GM19324 (cell line): Measurements from ENCODE around the gene PHOSPHO1.

Experiments used
- ATAC-seq: cut with Tn5 transposase; IDR thresholded peaks from one replicate; pipeline ENCODE4 v1.9.1; 2021; ENCODE audit warnings: mild to moderate bottlenecking, moderate library complexity; ENCODE audit not compliant: unreplicated experiment, low FRiP score

PHOSPHO1 gene

GRCh38 chr17:49244839-49245238, 14.3 kb upstream of the PHOSPHO1 start:
- no peak for ATAC-seq

GRCh38 chr17:49242813-49243212, 12.2 kb upstream of the PHOSPHO1 start:
- ATAC-seq: no peak

GRCh38 chr17:49241692-49242397, 11.3 kb upstream of the PHOSPHO1 start:
- no peak for ATAC-seq

GRCh38 chr17:49241040-49241439, 10.5 kb upstream of the PHOSPHO1 start:
- no peak for ATAC-seq

GRCh38 chr17:49240619-49241018, 10.0 kb upstream of the PHOSPHO1 start:
- no peak for ATAC-seq

- no peak for ATAC-seq
These were observed 9.4 kb upstream of the PHOSPHO1 start for GRCh38 chr17:49239963-49240362.

GRCh38 chr17:49235896-49236295, 5.3 kb upstream of the PHOSPHO1 start:
- no peak for ATAC-seq

- ATAC-seq: no peak
These were observed 4.0 kb upstream of the PHOSPHO1 start for GRCh38 chr17:49234509-49235080.

- ATAC-seq: no peak
These were observed 942 bp upstream of the PHOSPHO1 start for GRCh38 chr17:49231563-49231894.

- no peak for ATAC-seq
These were observed 584 bp downstream of the PHOSPHO1 start for GRCh38 chr17:49229805-49230600.

- ATAC-seq: no peak
These were observed 1.3 kb downstream of the PHOSPHO1 start for GRCh38 chr17:49229076-49229804.

GRCh38 chr17:49227436-49228261, 2.9 kb downstream of the PHOSPHO1 start:
- ATAC-seq: no peak

GRCh38 chr17:49226771-49227435, 3.7 kb downstream of the PHOSPHO1 start:
- no peak for ATAC-seq

- no peak for ATAC-seq
These were observed 4.9 kb downstream of the PHOSPHO1 start for GRCh38 chr17:49225554-49226236.

GRCh38 chr17:49224997-49225337, 5.6 kb downstream of the PHOSPHO1 start:
- no peak for ATAC-seq

GRCh38 chr17:49224198-49224996, 6.2 kb downstream of the PHOSPHO1 start:
- ATAC-seq: no peak

GRCh38 chr17:49223517-49224197, 6.9 kb downstream of the PHOSPHO1 start:
- no peak for ATAC-seq

- ATAC-seq: no peak
These were observed 7.4 kb downstream of the PHOSPHO1 start for GRCh38 chr17:49223168-49223516.
